CMK (cell line): ENCODE data around the gene STIM1.

Experiments
- DNase-seq: peaks from one replicate; pipeline ENCODE4 v3.0.0-alpha.2; 2010; ENCODE audit warnings: low read depth

Gene STIM1

DNA sequence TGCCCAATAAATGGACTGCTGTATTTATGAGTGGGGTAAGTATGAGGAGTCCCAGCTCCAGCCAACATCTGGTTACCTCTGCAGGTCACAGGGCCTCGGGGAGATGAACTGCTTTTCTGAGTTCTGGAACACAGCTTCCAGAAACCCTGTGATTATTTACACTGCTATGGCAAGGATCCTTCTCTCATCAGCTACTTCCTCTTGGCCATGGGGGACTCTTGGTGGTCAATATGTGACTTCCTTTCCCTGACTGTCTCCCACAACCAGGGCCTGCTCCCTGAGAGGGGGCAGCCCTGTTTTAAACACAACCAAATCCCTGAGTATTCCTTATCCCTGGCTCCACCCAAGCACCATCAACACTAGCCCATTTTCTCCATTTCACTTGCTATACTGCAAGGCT, 24.7 kb upstream of the STIM1 start:
- no peak for DNase-seq

DNA sequence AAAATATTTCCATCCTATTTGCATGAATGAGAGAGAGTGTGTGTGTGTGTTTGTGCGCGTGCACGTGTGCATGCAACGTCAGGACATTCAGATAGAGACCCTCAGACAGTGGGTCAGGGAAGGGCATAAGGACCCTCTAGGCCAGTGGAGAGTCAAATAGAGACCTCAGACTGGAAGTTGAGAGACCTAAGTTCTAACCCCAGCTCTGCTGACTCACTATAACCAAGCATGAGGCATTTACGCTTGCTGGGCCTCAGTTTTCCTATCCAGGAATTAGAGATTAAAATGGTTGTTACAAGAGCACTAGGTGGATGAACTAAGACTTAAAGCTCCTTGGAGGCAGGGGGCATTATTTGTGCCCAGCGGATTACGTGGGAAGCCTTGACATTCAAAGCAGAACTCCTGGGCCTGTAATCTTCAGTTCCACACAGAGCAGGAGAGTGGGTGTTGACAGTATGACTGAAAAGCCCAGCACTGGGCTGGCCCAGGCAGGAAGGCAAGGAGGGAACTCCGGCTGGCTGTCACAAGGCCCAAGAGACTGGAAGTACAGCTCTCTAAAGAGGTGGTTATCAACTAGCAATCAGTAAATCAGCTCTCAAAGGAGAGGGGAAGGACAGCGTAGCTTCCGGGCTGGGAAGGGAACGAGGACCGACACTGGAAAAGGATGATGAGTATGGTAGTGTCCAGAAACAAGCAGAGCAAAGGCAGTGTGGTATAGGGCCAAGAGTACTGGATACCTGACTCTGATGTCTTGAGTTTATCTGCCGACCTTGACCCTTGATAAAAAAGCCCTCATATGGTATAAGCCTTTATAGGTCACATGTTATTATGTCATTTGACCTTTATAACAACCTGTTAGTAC, 23.9 kb upstream of the STIM1 start:
- no peak for DNase-seq

DNA sequence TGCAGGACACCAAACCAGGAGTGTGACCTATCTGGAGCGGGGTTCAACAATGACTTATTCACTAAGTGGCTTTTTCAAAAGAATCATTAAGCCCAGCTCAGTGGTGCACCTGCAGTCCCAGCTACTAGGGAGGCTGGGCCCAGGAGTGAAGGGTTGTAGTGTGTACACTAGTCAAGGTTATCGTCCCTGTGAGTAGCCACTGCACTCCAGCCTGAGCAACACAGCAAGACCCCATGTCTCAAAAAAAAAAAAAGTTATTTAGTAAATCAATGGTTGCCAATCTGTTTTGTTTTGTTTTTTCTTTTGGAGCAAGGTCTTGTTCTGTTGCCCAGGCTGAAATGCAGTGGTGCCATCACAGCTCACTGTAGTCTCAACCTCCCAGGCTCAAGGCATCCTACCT, 22.6 kb upstream of the STIM1 start:
- no peak for DNase-seq

DNA sequence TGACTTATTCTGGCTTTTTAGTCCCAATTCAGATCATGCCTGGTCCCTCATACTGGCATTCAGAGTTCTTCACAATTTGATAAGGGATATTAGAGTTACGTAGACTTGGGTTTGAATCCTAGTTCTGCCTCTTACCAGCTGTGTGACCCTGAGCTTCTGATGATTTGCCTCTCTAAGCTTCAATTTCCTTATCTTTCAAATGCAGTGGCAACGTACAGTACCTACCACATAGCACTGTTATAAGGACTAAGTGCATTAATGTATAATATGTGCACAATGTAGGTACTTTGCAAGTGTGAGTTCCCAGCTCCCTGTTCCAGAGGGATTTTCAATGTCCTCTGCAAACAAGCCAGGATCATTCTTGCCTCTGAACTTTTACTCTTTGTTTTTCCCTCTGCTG, 22.0 kb upstream of the STIM1 start:
- no peak for DNase-seq

DNA sequence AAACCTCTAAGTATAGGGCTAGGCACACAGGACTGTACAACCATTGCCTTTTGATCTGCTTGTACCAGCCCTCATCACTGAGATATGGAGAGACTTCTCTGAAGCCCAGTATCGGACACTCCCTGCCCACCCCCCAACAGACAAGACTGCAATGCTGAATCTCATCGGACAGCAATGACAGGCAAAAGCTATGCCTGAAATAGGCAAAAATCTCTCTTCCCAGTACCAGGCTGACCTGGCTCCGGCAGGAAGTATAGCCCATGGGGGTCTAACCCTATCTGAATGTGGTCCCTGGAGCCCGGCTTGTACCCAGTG, 21.2 kb upstream of the STIM1 start:
- DNase-seq = no peak

DNA sequence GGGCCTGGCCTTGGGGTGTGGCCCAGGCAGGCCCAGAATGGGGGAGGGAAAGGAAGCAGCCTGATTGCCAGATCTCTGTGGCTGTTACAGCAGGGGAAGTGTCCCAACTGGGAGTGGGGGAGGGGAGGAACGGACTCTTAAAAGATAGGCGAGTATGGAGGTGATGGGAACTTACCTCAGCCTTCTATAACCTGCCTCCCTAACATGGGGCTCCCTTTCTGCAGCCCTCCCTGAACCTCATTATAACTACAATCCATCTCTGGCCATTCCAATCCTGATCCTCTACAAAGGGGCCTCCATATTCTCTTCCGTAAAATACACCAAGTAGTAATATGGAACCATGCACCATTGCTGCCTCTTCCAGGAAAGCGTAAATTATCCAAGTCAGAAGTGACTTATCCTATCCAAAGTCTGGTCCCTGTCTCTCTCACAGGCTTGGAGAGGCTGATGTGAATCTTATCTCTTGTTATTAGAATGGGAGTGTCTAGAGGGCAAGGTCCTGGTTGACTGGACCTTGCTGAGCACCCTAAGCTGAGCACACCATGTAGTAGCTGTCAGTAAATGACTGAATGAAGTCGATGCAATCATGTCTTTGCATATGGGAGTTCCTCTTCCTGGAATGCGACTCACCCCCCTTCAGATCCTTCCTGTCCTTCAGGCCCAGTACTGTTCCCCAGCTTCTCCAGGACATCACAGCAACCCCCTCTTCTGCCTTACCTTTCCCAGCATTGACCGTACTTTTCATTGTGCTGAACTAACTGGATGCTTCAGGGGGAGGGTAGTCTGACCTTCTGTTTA, 20.6 kb upstream of the STIM1 start:
- peak; percentile 80 for DNase-seq

DNA sequence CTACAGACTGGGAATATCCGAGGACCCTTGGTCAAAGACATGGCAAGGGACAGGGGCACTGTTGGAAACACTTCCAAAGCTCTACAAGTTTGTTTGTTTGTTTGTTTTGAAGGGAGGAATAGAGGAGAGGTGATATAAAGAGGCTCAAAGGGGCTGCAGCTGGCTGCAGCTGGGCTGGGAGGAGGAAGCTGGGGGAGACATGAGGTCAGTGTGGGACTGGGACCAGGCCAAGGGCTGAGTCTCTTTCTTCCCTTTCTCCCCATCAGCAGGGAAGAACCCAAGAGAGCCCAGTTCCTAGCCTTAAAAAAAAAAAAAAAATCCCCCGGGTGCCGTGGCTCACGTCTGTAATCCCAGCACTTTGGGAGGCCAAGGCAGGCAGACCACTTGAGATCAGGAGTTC, 19.7 kb upstream of the STIM1 start:
- no peak for DNase-seq

DNA sequence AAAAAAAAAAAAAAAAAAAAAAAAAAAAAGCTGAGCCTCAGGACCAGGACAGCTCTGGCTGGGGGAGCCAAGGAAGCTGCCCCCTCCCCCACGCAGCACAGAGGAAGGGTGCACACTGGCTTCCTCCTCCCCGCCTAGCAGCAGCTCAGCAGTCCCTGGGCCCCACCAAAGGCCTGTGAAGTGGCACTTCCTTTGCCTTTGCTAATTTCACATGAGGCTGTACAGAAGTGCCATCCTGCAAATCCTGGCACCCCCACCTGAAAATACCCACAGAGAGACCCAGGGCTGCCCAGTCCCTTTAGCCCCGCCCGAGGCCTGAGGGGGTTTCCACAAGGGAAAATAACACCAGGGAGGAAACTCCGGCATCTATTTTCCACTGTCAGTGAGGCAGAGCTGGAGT, 18.6 kb upstream of the STIM1 start:
- DNase-seq = no peak

DNA sequence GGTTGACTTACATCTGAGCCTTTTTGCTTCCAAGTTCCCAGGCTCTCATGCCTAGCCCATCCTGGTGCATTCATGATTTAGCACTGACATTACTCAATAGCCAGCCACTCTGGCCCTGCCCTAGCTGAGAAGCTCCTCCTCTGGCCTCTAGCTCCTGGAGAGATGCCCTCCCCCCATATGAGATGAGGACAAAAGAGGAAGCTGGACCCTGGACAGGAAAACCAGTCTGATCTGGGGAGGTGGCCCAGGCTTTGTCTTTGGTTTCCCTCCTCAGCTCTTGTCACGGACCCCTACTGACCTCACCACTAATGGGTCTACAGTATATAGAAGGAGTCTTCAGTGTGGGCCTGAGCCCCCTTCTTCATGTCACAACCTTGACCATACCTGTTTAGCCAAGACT, 17.7 kb upstream of the STIM1 start:
- no peak for DNase-seq

DNA sequence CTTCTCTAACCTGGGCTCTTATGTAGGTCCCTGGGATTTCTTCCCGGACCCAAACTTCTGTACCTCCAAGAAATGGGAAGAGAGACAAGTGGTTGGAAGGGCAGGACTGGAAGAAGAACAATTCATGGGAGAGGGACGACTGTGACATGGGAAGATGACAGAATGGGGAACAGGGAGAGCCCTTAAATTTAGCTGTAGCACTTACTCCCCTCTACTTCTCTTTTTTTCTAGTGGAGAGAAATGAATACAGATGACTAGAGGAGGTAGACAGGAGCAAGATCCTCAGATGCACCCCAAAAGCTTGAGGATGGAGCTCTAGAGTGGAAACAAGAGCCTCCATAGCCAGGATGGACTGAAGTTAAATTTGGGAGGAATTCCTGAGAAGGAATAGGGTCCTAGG, 17.0 kb upstream of the STIM1 start:
- no peak for DNase-seq

DNA sequence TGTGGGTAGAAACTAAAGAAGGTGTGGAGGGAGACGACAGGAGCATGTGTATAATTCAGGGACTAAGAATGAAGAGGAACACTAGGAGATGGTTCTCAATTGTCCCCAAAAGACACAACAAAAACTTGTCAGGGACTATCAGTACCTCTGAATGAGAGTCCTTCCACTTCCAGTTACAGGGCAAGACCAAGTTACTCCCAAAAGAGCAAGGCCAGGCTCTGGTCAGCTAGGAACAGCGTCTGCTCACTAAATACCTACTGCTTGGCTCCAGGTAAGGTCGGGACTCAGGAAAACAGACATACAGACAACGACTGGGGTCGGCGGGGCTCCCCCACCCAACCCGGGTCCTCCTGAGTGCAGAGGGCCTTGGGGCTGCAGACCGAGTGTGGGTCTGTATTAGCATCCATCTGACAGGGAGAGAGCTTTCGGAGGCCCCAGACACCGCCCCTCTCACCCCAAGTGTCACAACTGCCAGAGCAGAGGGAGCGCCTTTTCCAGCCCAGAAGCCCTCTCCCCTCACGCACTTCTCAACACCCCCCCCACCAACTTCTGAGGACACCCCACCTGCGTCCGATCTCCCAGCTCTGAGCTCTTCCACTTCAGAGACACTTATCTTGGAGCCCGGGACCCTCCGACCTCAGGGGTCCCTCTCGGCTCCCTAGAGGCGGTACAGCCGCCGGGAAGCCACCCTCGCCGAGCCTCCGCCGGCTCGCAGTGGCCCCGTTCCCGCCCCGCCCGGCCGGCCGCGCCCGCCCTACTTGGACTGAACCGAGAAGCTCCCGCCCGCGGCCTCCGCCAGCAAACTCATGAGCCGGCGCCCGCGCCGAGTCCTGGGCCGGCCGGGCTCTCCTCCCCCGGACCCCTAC, 15.2 kb upstream of the STIM1 start:
- DNase-seq = no peak

DNA sequence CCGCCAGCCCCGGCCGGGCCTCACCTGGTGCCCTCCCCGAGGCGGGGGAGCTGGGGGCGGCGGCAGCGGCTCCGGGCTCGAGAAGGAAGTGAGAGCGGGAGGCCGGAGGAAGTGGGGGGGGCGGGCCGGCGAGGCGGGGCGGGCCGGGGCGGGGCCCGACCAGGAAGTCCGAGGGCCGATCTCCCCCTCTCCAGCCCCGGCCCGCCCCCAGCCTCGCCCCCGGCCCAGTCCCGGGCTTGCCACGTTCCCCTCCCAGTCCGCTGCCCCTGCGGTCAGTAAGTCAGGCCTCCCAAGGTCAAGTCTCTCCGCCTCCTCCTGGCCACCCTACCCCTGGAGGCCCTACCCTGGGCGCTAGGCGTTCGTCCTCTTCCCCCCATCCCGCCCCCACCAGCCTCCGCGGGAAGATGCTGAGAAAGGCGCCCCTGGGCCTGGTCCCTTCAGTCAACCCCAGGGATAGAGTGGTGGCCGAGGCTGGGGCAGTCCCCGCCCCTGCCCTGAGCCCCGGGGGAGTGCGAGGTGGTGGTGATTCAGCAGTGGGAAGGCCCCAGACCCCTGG, 14.5 kb upstream of the STIM1 start, which contains the start of gene RHOG:
TSS of gene RHOG (minus strand) at position 90 of the 556 bp plus-strand sequence. CDS start 12,821 bp downstream, outside the sequence.
- peak; percentile 77 for DNase-seq

DNA sequence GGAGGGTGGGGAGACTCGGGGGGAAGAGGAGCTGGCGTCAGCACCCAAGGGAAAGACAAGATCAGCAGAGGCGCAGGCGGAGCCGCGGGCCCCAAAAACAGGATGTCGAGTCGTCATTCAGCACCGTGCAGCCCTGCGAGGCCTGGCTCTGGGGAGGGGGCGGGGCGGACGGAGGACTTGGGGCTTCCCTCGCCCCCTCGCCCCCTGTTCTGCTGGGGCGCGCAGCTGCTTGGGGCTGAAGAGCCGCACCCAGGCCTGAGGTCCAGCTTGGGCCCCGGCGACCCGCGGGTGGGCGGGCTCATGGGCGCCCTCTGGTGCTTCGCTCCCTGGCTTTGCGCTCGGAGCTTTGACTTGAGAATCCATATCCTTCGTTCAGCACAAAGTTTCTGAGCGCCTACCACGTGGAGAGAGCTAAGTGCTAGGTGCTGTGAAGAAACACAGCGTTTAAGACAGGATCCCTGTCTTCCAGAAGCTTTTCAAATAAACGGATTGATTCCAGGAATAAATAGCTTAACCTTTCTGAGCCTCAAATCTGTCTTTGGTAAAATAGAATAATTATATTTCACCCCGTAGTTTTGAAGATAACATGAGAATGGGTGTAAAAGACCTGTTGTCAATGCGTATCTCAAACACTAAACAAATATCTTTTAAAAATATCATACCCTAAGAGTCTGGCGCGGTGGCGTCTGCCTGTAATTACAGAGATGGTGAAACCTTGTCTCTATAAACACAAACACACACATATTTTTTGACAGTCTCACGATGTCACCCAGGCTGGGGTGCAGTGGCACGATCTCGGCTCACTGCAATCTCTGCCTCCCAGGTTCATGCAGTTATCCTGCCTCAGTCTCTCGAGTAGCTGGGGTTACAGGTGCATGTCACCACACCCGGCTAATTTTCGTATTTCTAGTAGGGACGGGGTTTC, 13.8 kb upstream of the STIM1 start:
- DNase-seq = peak; percentile 73

DNA sequence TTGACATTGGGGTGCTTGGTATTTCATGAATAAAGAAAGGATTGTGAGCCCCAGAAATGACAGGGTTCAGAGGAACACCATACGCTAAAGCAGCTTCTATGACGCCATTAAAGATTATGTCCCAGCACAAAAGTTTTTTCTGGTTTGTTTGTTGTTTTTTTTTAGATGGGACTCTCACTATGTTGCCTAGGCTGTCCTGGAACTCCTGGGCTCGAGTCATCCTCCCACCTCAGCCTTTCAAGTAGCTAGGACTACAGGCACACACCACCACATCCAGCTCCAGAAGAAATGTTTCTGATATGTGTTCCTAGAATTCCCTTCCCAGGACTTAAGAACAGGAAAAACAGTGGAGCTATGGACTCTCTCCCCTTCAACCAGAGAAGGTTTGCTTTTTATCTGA, 12.1 kb upstream of the STIM1 start:
- no peak for DNase-seq

DNA sequence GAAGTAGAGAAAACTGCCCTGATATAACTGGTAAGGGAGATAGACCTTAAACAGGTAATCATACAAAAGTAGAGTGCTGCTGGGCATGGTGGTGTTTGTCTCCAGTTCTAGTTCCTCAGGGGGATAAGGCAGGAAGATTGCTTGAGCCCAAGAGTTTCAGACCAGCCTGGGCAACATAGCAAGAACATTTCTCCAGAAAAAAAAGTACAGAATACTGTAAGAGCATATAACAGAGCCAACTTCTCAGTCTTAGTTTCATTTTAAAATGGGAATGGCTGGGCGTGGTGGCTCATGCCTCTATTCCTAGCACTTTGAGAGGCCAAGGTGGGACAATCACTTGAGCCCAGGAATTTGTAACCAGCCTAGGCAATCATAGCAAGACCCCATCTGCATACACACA, 10.2 kb upstream of the STIM1 start:
- no peak for DNase-seq

DNA sequence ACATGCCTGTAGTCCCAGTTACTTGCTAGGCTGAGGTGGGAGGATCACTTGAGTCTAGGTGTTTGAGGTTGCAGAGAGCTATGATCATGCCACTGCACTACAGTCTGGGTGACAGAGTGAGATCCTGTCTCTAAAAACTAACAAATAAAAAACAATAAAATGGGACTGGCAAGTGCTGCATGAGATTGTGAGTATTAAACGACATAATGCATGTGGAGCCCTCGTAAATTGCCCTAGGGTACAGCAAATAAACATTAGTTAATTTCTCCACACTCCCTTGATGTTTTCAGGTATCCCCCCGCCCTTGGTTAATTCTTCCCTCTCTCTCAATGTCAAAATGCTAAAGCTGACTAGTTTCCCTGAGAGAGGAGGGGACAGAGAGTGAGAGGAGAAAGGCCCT, 9.8 kb upstream of the STIM1 start:
- DNase-seq = no peak

DNA sequence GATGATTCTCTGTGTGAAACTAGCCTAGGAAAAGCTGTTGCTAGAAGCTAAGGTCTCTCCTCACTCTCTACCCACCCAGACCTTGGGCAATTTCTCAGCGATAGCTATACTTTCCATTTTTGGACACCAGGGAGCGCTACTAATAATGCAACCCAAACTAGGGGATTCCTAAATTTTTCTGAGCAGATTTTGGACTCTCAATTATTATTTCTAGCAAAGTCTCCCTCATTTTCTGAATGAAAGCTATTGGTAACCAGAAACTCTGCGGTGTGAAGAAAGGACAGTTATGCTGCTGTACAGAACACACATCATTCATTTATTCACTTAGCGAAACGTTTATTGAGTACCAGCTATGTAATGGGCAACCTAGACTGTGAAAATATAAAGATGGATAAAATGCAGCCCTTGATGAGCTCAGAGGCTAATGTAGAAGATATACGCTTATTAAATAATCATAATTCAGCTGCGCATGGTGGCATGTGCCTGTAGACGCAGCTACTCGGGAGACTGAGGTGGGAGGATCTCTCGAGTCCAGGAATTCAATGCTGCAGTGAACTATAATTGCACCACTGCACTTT, 6.1 kb upstream of the STIM1 start:
- DNase-seq = no peak

DNA sequence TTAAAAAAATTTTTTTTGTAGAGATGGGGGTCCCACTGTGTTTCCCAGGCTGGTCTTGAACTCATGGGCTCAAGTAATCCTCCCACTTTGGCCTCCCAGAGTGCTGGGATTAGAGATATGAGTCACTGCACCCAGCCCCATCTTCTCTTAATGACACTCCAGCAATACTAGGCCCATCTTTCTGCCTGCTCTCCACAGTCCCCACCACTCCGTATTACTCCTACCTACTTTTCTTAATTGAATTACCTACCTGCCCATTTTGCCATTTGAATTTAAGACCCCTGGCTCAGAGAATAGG, 2.0 kb upstream of the STIM1 start:
- no peak for DNase-seq

DNA sequence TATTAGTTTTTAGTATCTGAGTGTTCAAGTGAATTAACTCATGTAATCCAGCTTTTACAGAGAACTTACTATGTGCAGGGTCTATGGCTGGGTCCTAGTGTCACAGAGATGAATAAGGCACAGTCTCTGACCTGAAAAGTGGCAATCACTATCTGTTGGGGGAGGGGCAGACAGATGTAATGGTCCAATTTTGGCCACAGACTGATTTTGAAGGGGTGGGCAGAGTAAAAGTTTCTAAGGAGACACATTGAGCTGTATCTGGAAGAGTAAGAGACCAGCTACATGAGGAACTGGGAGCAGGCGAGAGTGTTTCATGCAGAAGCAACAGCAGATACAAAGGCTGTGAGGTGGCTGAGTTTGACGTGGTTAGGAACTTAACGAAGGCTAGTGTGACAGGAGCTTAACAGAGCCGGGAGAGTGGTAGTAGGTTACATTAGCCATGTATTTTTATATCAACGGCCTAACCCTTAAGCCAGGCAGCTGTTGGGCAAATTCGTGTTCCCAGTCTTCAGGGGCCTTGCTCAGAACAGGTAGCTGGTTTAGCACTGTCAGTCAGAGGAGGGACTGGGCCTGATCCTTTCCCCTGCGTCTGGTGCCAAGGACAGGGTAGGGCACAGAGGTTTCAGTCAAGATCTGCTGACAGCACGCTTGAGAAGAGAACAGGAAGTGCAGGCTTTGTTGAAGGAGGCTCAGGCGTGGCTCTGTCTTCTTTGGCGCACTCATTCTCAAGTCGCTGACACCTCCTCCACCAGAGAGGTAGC, 1.4 kb upstream of the STIM1 start:
- no peak for DNase-seq

DNA sequence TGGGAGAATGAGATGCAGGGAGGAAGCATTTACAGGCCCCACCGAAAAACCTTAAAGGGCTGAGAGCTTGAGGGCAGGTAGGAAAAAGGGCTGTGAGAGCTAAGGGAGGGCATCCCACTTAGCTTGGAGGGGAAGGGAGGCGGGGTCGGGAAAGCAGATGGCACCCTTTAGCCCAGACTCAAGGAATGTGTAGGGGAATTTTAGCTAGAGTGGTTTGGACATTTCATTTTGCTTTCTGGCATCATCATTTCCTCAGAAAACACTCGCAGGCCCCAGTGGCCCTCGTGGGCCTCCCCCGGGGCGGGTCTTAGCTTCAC, 846 bp upstream of the STIM1 start:
- DNase-seq = no peak
